GM13976 (cell line): Measurements from ENCODE around the gene C22orf23.

Experiments
- DNase-seq: peaks from one replicate; pipeline ENCODE4 v3.0.0; 2012; ENCODE audit warnings: low spot score
- in situ Hi-C: fragments of 300-500 bp; cut with MboI; formaldehyde crosslinking; loops from one replicate; pipeline ENCODE4 v1.12.0; 2022; ENCODE audit warnings: low sequenced_read_pairs, mixed read lengths, inconsistent platforms; ENCODE audit not compliant: unreplicated experiment
- TF ChIP-seq, protein P1 (sequence below): IDR thresholded peaks from 2 replicates; pipeline ENCODE4 v1.5.1; 2012; ENCODE audit warnings: borderline replicate concordance, mild to moderate bottlenecking; ENCODE audit not compliant: insufficient read depth; ENCODE audit errors: extremely low read depth, missing control alignments, control extremely low read depth

The C22orf23 gene

DNA sequence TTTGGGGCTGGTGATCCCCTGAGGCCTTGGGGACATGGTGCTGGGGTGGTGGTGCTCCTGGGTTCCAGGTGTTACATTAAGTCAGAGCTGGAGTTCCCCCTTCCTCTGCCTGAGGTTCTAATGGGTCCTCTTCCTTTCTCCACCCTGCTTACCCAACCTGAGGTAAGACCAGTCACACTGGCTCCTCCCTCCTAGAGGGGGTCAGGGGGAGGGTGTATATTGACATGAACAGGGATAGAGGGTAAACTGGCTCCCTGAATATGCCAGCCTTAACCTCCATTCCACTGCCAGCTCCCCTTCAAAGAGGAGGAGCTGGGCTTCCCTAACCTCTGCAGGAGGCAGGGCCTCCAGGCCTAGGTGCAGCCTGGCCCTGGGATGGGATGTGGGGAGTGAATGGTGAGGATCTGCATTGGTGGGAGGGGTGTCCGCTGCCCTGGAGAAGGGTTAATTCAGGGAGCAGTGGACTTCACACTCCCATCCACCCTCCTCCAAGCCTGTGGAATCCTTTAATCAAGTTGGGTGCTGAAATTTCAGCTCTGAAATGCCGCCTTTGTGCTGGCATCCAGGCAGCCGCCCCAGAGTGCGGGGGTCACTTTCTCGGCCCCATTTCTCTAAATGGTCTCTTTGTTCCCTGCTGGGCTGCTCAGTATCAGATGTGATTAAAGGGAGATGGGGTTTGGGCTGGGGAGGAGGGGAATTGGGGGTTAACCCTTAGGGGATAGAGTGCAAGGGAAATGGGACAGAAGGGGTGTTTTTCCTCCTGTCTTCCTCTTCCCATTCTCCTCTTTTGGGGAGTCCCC lies 15.3 kb upstream of the C22orf23 start:
- no peak for DNase-seq
- in situ Hi-C loops: loop anchor here (10.0 kb wide), 2 partner anchors 56 to 154 kb away; no protein-coding TSS in a partner anchor
- TF ChIP-seq, protein P1, sequence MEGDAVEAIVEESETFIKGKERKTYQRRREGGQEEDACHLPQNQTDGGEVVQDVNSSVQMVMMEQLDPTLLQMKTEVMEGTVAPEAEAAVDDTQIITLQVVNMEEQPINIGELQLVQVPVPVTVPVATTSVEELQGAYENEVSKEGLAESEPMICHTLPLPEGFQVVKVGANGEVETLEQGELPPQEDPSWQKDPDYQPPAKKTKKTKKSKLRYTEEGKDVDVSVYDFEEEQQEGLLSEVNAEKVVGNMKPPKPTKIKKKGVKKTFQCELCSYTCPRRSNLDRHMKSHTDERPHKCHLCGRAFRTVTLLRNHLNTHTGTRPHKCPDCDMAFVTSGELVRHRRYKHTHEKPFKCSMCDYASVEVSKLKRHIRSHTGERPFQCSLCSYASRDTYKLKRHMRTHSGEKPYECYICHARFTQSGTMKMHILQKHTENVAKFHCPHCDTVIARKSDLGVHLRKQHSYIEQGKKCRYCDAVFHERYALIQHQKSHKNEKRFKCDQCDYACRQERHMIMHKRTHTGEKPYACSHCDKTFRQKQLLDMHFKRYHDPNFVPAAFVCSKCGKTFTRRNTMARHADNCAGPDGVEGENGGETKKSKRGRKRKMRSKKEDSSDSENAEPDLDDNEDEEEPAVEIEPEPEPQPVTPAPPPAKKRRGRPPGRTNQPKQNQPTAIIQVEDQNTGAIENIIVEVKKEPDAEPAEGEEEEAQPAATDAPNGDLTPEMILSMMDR: no peak

DNA sequence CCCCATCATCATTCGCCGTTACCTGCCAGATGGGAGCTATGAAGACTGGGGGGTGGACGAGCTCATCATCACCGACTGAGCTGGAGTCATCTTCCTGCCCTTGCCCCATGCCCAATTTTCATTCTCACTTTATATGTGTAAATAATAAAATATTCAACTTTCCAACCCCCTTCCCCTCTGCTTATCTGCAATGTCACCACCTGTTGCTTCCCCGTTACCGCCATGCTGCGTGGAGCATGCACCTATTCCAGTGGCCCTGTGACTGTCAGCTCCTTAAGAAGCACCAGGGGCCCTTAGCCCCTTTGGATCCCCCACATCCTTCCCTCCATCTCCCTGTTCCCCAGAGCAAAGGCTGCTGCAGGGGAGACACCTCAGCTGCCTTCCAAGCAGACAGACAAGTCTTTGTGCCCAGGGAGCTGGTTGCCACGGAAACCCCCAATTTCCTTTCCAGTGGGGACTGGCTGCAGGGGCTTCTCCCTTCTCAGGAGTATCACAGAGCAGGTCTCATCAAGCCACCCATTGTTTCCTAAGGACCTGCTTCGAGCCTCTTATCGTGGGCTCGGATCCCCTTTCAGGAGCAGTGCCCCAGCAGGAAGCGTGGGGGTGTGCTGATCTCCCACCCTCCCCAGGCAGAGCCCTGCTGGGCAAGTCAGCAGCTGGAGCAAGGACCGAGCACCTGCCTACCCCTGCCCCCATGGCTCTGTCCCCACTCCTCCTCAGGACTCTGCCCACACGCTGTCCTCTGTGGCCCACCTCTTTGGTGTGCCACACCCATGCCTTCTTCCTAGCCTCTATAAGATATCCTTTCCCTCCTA lies 14.4 kb upstream of the C22orf23 start:
- in situ Hi-C loops: loop anchor here (10.0 kb wide), 2 partner anchors 57 to 153 kb away; no protein-coding TSS in a partner anchor
- TF ChIP-seq, protein P1: no peak
- DNase-seq: no peak

DNA sequence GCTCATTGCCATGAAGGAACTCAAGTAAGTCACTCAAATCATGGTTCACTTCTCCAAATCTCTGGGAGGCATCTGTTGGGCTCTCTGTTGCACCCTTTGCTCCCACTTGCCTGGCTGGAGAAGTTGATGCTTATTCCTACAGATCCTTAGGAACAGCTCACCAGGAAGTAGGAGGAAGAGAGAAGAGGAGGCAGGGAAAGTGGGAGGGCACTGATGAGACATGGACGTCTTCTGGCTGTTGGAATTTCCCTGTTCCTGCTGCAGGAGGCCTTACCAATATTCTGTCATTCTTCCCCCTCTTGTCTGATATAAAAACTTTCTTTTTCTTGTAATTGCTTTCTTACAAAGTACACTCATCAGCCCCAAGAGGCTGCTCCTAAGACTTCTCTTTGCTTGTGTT lies 13.7 kb upstream of the C22orf23 start:
- no peak for DNase-seq
- in situ Hi-C loops: loop anchor here (10.0 kb wide), 2 partner anchors 58 to 152 kb away; no protein-coding TSS in a partner anchor
- TF ChIP-seq, protein P1: no peak

DNA sequence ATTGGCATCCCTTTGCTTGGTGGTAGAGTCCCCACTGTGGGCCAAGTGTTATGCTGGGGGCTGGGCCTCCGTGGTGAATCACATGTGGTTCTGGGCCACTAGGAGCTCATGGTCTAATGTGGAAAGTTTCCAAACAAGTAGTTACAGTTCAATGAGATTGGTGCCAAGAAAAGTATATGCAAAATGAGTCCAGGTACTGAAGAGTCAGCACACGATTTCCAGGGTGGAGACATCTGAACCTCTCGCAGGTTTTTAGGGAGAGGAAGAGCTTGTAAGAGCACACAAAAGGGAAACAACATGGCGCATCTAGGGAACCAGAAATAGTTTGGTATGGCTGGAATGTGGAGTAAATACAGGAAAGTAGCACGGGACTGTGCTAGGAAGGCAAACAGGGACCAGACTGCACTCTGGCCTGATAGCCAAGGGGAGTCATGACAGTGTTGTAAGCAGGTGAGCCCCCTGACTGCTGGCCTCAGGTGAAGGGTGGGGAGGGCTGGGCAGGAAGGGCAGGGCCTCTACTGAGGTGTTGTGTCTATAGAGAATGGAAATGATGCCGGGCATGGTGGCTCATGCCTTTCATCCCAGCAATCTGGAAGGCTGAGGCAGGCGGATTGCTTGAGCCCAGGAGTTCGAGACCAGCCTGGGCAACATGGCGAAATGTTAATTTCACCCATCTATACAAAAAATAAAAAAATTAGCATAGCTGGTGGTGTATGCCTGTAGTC lies 12.7 kb upstream of the C22orf23 start:
- no peak for DNase-seq
- TF ChIP-seq, protein P1: no peak
- in situ Hi-C loops: loop anchor here (10.0 kb wide), 2 partner anchors 59 to 151 kb away; no protein-coding TSS in a partner anchor

DNA sequence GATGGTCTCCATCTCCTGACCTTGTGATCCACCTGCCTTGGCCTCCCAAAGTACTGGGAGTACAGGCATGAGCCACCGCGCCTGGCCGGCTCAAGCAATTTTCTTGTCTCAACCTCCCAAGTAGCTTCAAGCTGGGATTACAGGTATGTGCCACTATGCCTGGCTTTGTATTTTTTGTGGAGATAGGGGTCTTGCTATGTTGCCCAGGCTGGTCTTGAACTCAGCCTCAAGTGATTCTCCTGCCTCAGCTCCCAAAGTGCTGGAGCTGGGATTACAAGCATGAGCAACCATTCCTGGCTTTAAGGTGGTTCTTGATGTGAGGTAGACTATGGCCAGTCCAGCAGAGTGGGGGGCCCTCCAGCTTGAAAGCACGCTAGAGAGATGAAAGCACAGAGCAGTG lies 7.7 kb upstream of the C22orf23 start:
- in situ Hi-C loops: loop anchor here (10.0 kb wide), 2 partner anchors 64 to 146 kb away; no protein-coding TSS in a partner anchor
- DNase-seq: no peak
- TF ChIP-seq, protein P1: no peak
